Nephron (organoid): ENCODE data around the gene C5orf34.

Experiments used
- H3K27ac Mint-ChIP-seq, 3 experiments: 2 replicates each; pipeline ENCODE4 v1.8.0; 2020; ENCODE audit warnings: mixed read lengths in 3 of 3, mild to moderate bottlenecking in 2 of 3, moderate library complexity in 1 of 3
- H3K27me3 Mint-ChIP-seq: 2 replicates; pipeline ENCODE4 v1.8.0; 2021; ENCODE audit warnings: low read depth, mild to moderate bottlenecking, moderate library complexity, mixed read lengths
- H3K36me3 Mint-ChIP-seq: 2 replicates; pipeline ENCODE4 v1.8.0; 2020; ENCODE audit warnings: low read depth, mixed read lengths
- H3K4me1 Mint-ChIP-seq: 2 replicates; pipeline ENCODE4 v1.8.0; 2020; ENCODE audit warnings: mixed read lengths
- H3K4me3 Mint-ChIP-seq, 3 experiments: 2 replicates each; pipeline ENCODE4 v1.8.0; 2020; ENCODE audit warnings: mild to moderate bottlenecking in 3 of 3, mixed read lengths in 3 of 3, moderate library complexity in 2 of 3
- H3K9me3 Mint-ChIP-seq: 2 replicates; pipeline ENCODE4 v1.8.0; 2020; ENCODE audit warnings: mixed read lengths
- CTCF ChIP-seq, 3 experiments: fragments of 200-600 bp; sonication (generic); IDR thresholded peaks; one replicate each; pipeline ENCODE4 v1.5.0; 2021; ENCODE audit warnings: antibody characterized with exemption in 3 of 3; ENCODE audit not compliant: unreplicated experiment in 3 of 3

The C5orf34 gene

GRCh38 chr5:43514816-43515677 is at the start of gene C5orf34:
TSS of gene C5orf34 (minus strand) at chr5:43515148. CDS start at chr5:43509339, 5,809 bp downstream.
- Mint-ChIP-seq H3K4me1 (peaks cover 32% of the 10 kb centered on the region), H3K36me3 (peaks cover 26% of the 10 kb centered on the region), H3K27ac (peak within 1 kb of the TSS; percentile 99), H3K4me3 (peak within 1 kb of the TSS; percentile 93 to 96 (median 94)), H3K9me3 (peaks cover 8% of the 10 kb centered on the region), H3K27me3 (no peaks in the 10 kb centered on the region)
- peak in 1 of 3 experiments; percentile 11 for TF ChIP-seq CTCF (IDR thresholded peaks at IDR 0.05; ENCODE audit: unreplicated experiment in 3 of 3)

GRCh38 chr5:43564289-43564850 is 49.4 kb upstream of the C5orf34 start:
- H3K4me3 Mint-ChIP-seq = no peak overlapping the region
- peaks cover 25% of the 10 kb centered on the region for H3K4me1 Mint-ChIP-seq
- no peak for TF ChIP-seq CTCF (IDR thresholded peaks at IDR 0.05; ENCODE audit: unreplicated experiment in 3 of 3)
- H3K9me3 Mint-ChIP-seq = no peaks in the 10 kb centered on the region
- peak overlapping the region in 2 of 3 experiments; percentile 83 to 92 for H3K27ac Mint-ChIP-seq
- no peaks in the 10 kb centered on the region for H3K36me3 Mint-ChIP-seq
- no peaks in the 10 kb centered on the region for H3K27me3 Mint-ChIP-seq

GRCh38 chr5:43563321-43563720 is 48.4 kb upstream of the C5orf34 start:
- Mint-ChIP-seq H3K9me3 (no peaks in the 10 kb centered on the region), H3K4me1 (peaks cover 25% of the 10 kb centered on the region), H3K4me3 (peak overlapping the region in 1 of 3 experiments; percentile 2), H3K27me3 (no peaks in the 10 kb centered on the region), H3K27ac (peak overlapping the region; percentile 35 to 92 (median 83)), H3K36me3 (no peaks in the 10 kb centered on the region)
- TF ChIP-seq CTCF (IDR thresholded peaks at IDR 0.05; ENCODE audit: unreplicated experiment in 3 of 3) = no peak

- H3K27ac Mint-ChIP-seq = peak overlapping the region in 2 of 3 experiments; percentile 13 to 14
- no peaks in the 10 kb centered on the region for H3K36me3 Mint-ChIP-seq
- no peaks in the 10 kb centered on the region for H3K27me3 Mint-ChIP-seq
- H3K4me1 Mint-ChIP-seq = peaks cover 30% of the 10 kb centered on the region
- TF ChIP-seq CTCF (IDR thresholded peaks at IDR 0.05; ENCODE audit: unreplicated experiment in 3 of 3) = no peak
- H3K4me3 Mint-ChIP-seq = no peak overlapping the region
- H3K9me3 Mint-ChIP-seq = no peaks in the 10 kb centered on the region
These were observed 46.4 kb upstream of the C5orf34 start for GRCh38 chr5:43561356-43561755.

- Mint-ChIP-seq H3K36me3 (peaks cover 4% of the 10 kb centered on the region), H3K4me3 (peak overlapping the region; percentile 57 to 60 (median 57)), H3K9me3 (no peaks in the 10 kb centered on the region), H3K4me1 (peaks cover 26% of the 10 kb centered on the region), H3K27ac (peak overlapping the region in 1 of 3 experiments; percentile 3), H3K27me3 (no peaks in the 10 kb centered on the region)
- no peak for TF ChIP-seq CTCF (IDR thresholded peaks at IDR 0.05; ENCODE audit: unreplicated experiment in 3 of 3)
These were observed 45.2 kb upstream of the C5orf34 start for GRCh38 chr5:43560128-43560527.
